Measurements from ENCODE around the gene LUC7L2.

DNA sequence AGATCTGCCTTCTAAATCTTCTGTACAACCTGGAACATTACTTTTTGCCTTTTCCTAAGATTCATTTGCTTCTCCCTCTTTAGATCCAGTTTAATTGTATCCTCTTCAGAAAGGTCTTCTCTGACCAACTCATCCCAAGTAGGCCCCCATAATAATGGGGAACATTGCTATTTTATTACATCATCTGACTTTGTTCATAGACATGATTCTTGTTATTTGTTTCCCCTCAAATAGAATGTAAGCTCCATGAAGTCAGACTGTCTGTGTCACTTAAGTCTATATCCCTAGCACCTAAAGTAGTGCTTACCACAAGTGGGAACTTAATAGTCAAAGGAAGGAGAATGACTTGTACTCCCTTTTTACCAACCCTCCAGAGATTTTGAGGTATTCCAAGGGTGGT lies 37.5 kb downstream of the LUC7L2 start:
- TF ChIP-seq, protein P1, sequence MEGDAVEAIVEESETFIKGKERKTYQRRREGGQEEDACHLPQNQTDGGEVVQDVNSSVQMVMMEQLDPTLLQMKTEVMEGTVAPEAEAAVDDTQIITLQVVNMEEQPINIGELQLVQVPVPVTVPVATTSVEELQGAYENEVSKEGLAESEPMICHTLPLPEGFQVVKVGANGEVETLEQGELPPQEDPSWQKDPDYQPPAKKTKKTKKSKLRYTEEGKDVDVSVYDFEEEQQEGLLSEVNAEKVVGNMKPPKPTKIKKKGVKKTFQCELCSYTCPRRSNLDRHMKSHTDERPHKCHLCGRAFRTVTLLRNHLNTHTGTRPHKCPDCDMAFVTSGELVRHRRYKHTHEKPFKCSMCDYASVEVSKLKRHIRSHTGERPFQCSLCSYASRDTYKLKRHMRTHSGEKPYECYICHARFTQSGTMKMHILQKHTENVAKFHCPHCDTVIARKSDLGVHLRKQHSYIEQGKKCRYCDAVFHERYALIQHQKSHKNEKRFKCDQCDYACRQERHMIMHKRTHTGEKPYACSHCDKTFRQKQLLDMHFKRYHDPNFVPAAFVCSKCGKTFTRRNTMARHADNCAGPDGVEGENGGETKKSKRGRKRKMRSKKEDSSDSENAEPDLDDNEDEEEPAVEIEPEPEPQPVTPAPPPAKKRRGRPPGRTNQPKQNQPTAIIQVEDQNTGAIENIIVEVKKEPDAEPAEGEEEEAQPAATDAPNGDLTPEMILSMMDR (IDR thresholded peaks at IDR 0.05): no peak
- no peak for TF ChIP-seq EZH2 (IDR thresholded peaks at IDR 0.05; ENCODE audit: borderline replicate concordance, insufficient read depth, low read depth, low read length, poor library complexity, severe bottlenecking)

Data from B cell (primary cell).